Stimulated activated naive B cell treated with anti-CD40 and anti-IgM and Interleukin-4, amounts not matched to agents 10 μg/mL and 1 μg/mL and 100 μg/mL, for 72 hours (primary cell): ENCODE data around the gene CNKSR1.

Experiments
- ATAC-seq, 2 donors: fragments of 150-1000 bp; cut with Tn5 transposase; replicated peaks; 2 replicates each; pipeline ENCODE4 v1.10.0; 2021; ENCODE audit warnings: moderate library complexity in 1 of 2
- DNase-seq: peaks from one replicate; pipeline ENCODE4 v3.0.0; 2021
- H3K27ac Mint-ChIP-seq: one replicate; pipeline ENCODE4 v1.8.0; 2022; ENCODE audit warnings: mild to moderate bottlenecking, mixed read lengths
- H3K27me3 Mint-ChIP-seq, 2 donors: one replicate each; pipeline ENCODE4 v1.8.0; 2022; ENCODE audit warnings: mixed read lengths in 2 of 2
- H3K36me3 Mint-ChIP-seq, 2 donors: one replicate each; pipeline ENCODE4 v1.8.0; 2022; ENCODE audit warnings: mixed read lengths in 2 of 2, mild to moderate bottlenecking in 1 of 2
- H3K4me1 Mint-ChIP-seq, 2 donors: one replicate each; pipeline ENCODE4 v1.8.0; 2022; ENCODE audit warnings: mixed read lengths in 2 of 2, mild to moderate bottlenecking in 1 of 2
- H3K4me3 Mint-ChIP-seq, 2 donors: one replicate each; pipeline ENCODE4 v1.8.0; 2022; ENCODE audit warnings: mild to moderate bottlenecking in 2 of 2, mixed read lengths in 2 of 2, moderate library complexity in 1 of 2
- H3K9me3 Mint-ChIP-seq, 2 donors: one replicate each; pipeline ENCODE4 v1.8.0; 2022; ENCODE audit warnings: mixed read lengths in 2 of 2, mild to moderate bottlenecking in 1 of 2

Gene CNKSR1

GRCh38 chr1:26166719-26167281, 10.5 kb upstream of the CNKSR1 start:
- DNase-seq (no peak), ATAC-seq (no peak)
- H3K27ac Mint-ChIP-seq: no peak overlapping the region
- H3K4me3 Mint-ChIP-seq: no peak overlapping the region
- peaks cover 7 to 9% of the 10 kb centered on the region in 2 donors for H3K36me3 Mint-ChIP-seq
- H3K9me3 Mint-ChIP-seq: no peaks in the 10 kb centered on the region
- H3K27me3 Mint-ChIP-seq: peaks cover 15 to 17% of the 10 kb centered on the region in 2 donors
- peaks cover 24 to 42% of the 10 kb centered on the region in 2 donors for H3K4me1 Mint-ChIP-seq

GRCh38 chr1:26168410-26169197, 8.7 kb upstream of the CNKSR1 start, which contains the start of gene C1orf232:
C1orf232 (minus strand) TSS chr1:26168963; CDS start chr1:26168499, 464 bp downstream.
- ATAC-seq: no peak

GRCh38 chr1:26169198-26169554, 8.1 kb upstream of the CNKSR1 start:
- H3K27ac Mint-ChIP-seq: peak overlapping the region; percentile 97
- ATAC-seq (no peak), DNase-seq (no peak)
- H3K36me3 Mint-ChIP-seq: peaks cover 9 to 11% of the 10 kb centered on the region in 2 donors
- H3K9me3 Mint-ChIP-seq: no peaks in the 10 kb centered on the region
- peaks cover 9 to 10% of the 10 kb centered on the region in 2 donors for H3K27me3 Mint-ChIP-seq
- peak overlapping the region; percentile 92 to 98 for H3K4me3 Mint-ChIP-seq
- peaks cover 21 to 42% of the 10 kb centered on the region in 2 donors for H3K4me1 Mint-ChIP-seq

More at GRCh38 chr1:26168410-26169197, 8.7 kb upstream of the CNKSR1 start, which contains the start of gene C1orf232:
- DNase-seq: no peak
- Mint-ChIP-seq H3K36me3 (peaks cover 7 to 9% of the 10 kb centered on the region in 2 donors), H3K27ac (peak within 1 kb of the TSS; percentile 97), H3K27me3 (peaks cover 9 to 10% of the 10 kb centered on the region in 2 donors), H3K4me3 (peak within 1 kb of the TSS; percentile 92 to 98), H3K4me1 (peaks cover 20 to 37% of the 10 kb centered on the region in 2 donors), H3K9me3 (no peaks in the 10 kb centered on the region)

- peaks cover 17 to 37% of the 10 kb centered on the region in 2 donors for H3K4me1 Mint-ChIP-seq
- DNase-seq: peak; percentile 92
- peaks cover 9 to 11% of the 10 kb centered on the region in 2 donors for H3K36me3 Mint-ChIP-seq
- peak; percentile 97 to 98 for ATAC-seq
- peak within 1 kb of the TSS; percentile 97 for H3K27ac Mint-ChIP-seq
- H3K4me3 Mint-ChIP-seq: peak within 1 kb of the TSS; percentile 92 to 98
- H3K9me3 Mint-ChIP-seq: no peaks in the 10 kb centered on the region
- H3K27me3 Mint-ChIP-seq: peaks cover 5% of the 10 kb centered on the region in 2 donors
Measured at GRCh38 chr1:26169669-26170471, 7.4 kb upstream of the CNKSR1 start, which contains the start of gene ZNF593. ZNF593 (plus strand) TSS chr1:26169908; CDS start chr1:26169984, 76 bp downstream.

GRCh38 chr1:26170472-26170821, 6.8 kb upstream of the CNKSR1 start:
- H3K4me1 Mint-ChIP-seq: peaks cover 12 to 31% of the 10 kb centered on the region in 2 donors
- peak overlapping the region; percentile 97 for H3K27ac Mint-ChIP-seq
- ATAC-seq (no peak), DNase-seq (no peak)
- peaks cover 9 to 11% of the 10 kb centered on the region in 2 donors for H3K36me3 Mint-ChIP-seq
- H3K4me3 Mint-ChIP-seq: peak overlapping the region; percentile 92 to 98
- no peaks in the 10 kb centered on the region for H3K9me3 Mint-ChIP-seq
- no peaks in the 10 kb centered on the region for H3K27me3 Mint-ChIP-seq

- DNase-seq (no peak), ATAC-seq (no peak)
- peak within 1 kb of the TSS; percentile 97 for H3K27ac Mint-ChIP-seq
- peaks cover 12 to 28% of the 10 kb centered on the region in 2 donors for H3K4me1 Mint-ChIP-seq
- no peaks in the 10 kb centered on the region for H3K27me3 Mint-ChIP-seq
- H3K36me3 Mint-ChIP-seq: peaks cover 9 to 11% of the 10 kb centered on the region in 2 donors
- H3K4me3 Mint-ChIP-seq: peak within 1 kb of the TSS; percentile 92 to 98
- no peaks in the 10 kb centered on the region for H3K9me3 Mint-ChIP-seq
Measured at GRCh38 chr1:26171084-26172072, 5.9 kb upstream of the CNKSR1 start, which contains the start of gene ZNF593OS. ZNF593OS (minus strand) TSS chr1:26171832; CDS start chr1:26171661, 171 bp downstream.

GRCh38 chr1:26175346-26175745, 1.9 kb upstream of the CNKSR1 start:
- no peaks in the 10 kb centered on the region for H3K9me3 Mint-ChIP-seq
- H3K4me3 Mint-ChIP-seq: no peak overlapping the region
- H3K27me3 Mint-ChIP-seq: no peaks in the 10 kb centered on the region
- H3K36me3 Mint-ChIP-seq: peaks cover 6 to 11% of the 10 kb centered on the region in 2 donors
- H3K27ac Mint-ChIP-seq: no peak overlapping the region
- no peak for ATAC-seq
- DNase-seq: no peak
- peaks cover 10 to 18% of the 10 kb centered on the region in 2 donors for H3K4me1 Mint-ChIP-seq

- no peak overlapping the region for H3K4me3 Mint-ChIP-seq
- ATAC-seq (no peak), DNase-seq (no peak)
- H3K9me3 Mint-ChIP-seq: no peaks in the 10 kb centered on the region
- H3K36me3 Mint-ChIP-seq: no peaks in the 10 kb centered on the region
- no peaks in the 10 kb centered on the region for H3K4me1 Mint-ChIP-seq
- no peak overlapping the region for H3K27ac Mint-ChIP-seq
- H3K27me3 Mint-ChIP-seq: no peaks in the 10 kb centered on the region
Measured at GRCh38 chr1:26180010-26180506, 2.8 kb downstream of the CNKSR1 start.

GRCh38 chr1:26181586-26182382, 4.5 kb downstream of the CNKSR1 start:
- Mint-ChIP-seq H3K36me3 (peaks cover 0 to under 1% of the 10 kb centered on the region in 2 donors), H3K9me3 (no peaks in the 10 kb centered on the region), H3K4me3 (no peak overlapping the region), H3K4me1 (no peaks in the 10 kb centered on the region), H3K27ac (peak overlapping the region; percentile 63), H3K27me3 (no peaks in the 10 kb centered on the region)
- ATAC-seq (no peak), DNase-seq (no peak)

GRCh38 chr1:26182383-26182696, 5.0 kb downstream of the CNKSR1 start:
- Mint-ChIP-seq H3K36me3 (peaks cover 0 to 3% of the 10 kb centered on the region in 2 donors), H3K27me3 (no peaks in the 10 kb centered on the region), H3K4me1 (no peaks in the 10 kb centered on the region), H3K4me3 (no peak overlapping the region), H3K9me3 (no peaks in the 10 kb centered on the region), H3K27ac (no peak overlapping the region)
- DNase-seq (no peak), ATAC-seq (no peak)

GRCh38 chr1:26184086-26184485, 6.8 kb downstream of the CNKSR1 start:
- Mint-ChIP-seq H3K9me3 (no peaks in the 10 kb centered on the region), H3K36me3 (peaks cover 0 to 3% of the 10 kb centered on the region in 2 donors), H3K27ac (no peak overlapping the region), H3K4me1 (no peaks in the 10 kb centered on the region), H3K27me3 (no peaks in the 10 kb centered on the region), H3K4me3 (no peak overlapping the region)
- no peak for ATAC-seq
- no peak for DNase-seq

- Mint-ChIP-seq H3K27me3 (no peaks in the 10 kb centered on the region), H3K36me3 (peaks cover 0 to 9% of the 10 kb centered on the region in 2 donors), H3K4me1 (no peaks in the 10 kb centered on the region), H3K27ac (no peak overlapping the region), H3K4me3 (no peak overlapping the region), H3K9me3 (no peaks in the 10 kb centered on the region)
- DNase-seq: no peak
- no peak for ATAC-seq
Measured at GRCh38 chr1:26184883-26185282, 7.6 kb downstream of the CNKSR1 start.
